GM21723 (cell line): ENCODE measurements around the gene ARF3.

Experiments
- ATAC-seq: cut with Tn5 transposase; IDR thresholded peaks from one replicate; pipeline ENCODE4 v1.9.1; 2021; ENCODE audit warnings: mild to moderate bottlenecking, moderate library complexity; ENCODE audit not compliant: unreplicated experiment

Gene ARF3

DNA sequence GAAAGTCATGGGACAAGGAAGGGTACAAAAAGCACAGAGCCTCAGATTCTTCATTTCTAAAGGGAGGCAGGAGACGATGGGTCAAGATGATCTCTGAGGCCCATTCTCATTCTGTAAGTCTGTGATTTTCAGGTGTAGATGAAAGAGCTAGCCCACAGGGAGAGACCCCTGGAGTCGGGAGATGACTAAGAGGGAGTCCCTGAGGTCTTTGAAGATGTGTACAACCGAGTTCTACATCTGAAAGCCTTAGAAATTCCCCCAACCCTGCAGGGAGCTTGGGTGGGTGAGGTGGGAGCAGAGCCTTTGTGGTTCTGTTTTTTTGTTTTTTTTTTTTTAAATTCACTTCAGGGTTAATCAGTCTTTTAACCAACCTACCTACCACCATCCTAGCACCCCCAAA is 11.2 kb upstream of the ARF3 start:
- no peak for ATAC-seq

GRCh38 chr12:48967991-48968390 is 10.7 kb upstream of the ARF3 start:
- no peak for ATAC-seq

- ATAC-seq = no peak
Measured at GRCh38 chr12:48966177-48966895, 9.0 kb upstream of the ARF3 start.

GRCh38 chr12:48965298-48965838 is 8.1 kb upstream of the ARF3 start:
- ATAC-seq = no peak

GRCh38 chr12:48961801-48962200 is 4.5 kb upstream of the ARF3 start:
- ATAC-seq = no peak

DNA sequence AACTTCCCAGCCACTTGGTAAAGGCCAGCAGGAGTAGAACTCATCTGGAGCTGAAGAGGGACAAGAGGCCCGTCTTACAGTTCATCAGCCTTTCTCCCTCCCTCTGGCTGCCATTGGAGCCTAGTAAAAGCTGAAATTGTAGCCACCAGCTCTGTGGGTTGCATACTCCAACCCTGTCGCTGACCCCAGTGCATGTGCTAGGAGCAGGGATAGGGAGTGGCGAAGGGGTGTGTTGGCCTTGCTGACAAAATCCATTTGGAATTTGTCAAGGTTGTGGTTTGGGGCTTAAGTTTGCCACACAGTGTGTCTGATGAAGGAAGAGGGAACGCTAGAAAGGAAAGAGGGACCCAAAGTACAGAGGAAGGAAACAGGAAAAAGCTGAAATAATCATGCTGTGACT is 4.0 kb upstream of the ARF3 start:
- no peak for ATAC-seq

GRCh38 chr12:48960834-48961233 is 3.5 kb upstream of the ARF3 start:
- no peak for ATAC-seq

DNA sequence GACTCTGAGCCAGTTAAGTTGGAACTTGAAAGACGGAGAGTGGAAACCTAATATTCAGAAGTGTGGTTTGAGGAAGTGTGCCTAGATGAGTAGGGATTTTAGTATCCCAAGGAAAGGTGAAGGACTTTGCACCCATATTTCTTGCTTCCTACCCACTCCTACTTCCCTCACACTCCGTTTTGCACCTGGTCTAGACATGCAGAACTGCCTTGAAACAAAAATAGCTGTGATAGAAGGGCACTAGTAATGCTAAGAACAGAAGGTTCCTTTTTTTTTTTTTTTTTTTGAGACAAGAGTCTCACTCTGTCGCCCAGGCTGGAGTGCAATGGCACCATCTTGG is 732 bp upstream of the ARF3 start:
- no peak for ATAC-seq

GRCh38 chr12:48956279-48957140 is 777 bp downstream of the ARF3 start:
- peak; percentile 15 for ATAC-seq

DNA sequence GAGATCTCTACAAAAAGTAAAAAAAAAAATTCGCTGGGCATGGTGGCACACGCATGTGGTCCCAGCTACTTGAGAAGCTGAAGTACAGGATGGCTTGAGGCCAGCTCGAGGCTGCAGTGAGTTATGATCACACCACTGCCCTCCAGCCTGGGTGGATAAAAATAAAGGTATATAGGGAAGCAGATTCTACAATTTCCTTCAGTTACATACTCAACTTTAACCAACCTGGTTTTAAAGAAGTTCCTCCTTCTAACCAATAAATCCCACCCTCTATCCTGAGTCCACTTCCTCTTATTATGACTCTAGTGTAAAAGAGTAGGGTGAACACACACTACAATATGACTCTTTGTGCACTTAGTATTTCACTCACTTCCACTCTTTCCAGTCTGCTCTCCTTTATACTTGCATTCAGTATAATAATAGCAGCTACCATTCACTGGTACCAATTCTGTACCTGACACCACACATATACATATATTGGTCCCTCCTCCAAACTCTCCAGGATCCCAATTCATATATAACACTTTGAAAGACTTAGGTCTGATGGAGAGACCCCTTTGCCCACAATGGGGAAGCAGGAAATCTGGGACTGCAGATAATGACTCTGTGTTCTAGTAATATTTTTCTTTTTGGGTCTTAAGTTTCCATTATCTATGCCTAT is 2.3 kb downstream of the ARF3 start:
- ATAC-seq = no peak

DNA sequence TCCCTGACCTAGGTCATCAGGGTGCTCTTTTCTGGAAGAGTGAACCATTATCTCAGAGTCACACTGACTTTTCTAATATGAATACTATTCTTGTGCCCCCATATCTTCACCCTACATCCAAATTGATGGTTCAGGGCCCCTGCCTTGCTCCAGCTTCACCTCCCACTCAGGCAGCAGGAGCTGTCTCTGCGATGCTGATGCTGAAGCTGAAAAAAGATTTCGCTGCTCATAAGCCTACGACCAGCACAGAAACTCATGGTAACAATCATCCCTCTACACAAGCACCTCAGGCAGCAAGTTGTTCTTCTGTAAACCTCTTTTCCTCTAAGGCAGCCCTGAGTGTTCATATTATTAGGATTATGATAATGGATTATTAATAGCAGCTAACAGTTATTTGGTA is 3.2 kb downstream of the ARF3 start:
- ATAC-seq = no peak

DNA sequence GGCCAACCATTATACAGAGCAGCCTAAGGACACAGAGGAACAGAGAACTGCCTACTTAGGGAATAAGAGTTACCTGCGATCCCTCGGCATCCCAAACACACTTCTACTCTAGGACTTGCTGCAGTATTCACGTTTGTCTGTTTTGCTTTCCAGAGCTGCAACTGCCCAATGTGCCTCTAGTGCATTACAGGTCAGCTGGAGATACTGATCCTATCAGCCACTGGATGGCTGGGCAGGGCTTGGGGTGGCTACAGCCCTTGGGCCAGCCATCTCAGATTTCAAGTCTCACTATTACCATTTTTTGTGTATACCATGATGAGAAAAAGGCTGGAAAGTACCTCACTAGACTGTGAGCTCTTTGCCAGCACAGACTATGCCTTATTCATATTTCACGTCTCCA is 4.6 kb downstream of the ARF3 start:
- ATAC-seq = no peak

DNA sequence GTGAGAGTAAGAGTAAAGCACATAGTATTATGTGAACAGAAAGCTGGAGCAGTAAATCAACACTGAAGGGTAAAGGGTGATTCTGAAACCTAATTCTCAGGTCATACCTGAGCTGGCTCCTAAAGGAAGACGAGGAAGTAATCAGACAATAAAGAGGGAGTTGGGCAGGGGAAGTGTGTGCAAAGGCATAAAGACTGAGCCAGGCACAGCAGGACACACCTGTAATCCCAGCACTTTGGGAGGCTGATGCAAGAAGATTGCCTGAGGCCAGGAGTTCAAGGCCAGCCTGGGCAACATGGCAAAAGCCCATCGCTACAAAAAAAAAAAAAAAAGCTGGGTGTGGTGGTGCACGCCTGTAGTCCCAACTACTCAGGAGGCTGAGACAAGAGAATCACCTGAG is 9.6 kb downstream of the ARF3 start:
- no peak for ATAC-seq

DNA sequence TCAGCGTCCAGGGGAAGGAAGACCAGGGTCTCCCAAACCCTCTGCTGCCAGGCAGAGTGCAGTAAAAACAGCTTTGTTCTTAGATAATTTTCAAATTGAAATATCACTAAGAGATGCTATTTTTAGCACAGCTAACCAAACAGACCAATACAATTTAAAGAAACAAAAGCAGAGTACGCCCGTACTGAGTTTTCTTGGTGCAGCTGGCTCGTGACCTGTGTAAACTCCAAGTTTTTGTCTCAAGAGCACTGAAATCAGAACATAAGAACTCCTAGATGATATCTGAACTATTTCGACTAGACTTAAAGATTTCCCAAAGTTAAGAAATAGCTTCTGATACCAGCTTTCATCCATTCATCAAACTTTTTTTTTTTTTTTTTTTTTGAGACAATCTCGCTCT is 10.3 kb downstream of the ARF3 start:
- no peak for ATAC-seq

DNA sequence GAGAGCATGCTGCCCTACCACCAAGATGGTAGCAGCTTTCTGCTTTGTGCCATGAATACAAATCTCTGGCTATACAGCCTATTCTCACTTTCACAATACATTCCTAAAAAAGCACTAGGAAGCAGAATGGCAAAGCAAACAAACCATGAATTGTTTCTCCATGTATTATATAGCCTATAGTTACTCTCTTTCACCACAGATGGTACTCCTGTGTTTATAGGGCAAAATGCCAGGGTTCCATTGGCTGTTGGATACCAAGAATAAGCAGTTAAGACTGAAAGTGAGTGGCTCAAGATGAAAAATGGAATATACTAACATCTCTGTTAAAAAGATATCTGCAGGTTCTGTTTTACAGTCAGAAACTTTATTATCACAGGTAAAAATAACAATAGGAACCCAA is 11.1 kb downstream of the ARF3 start:
- ATAC-seq = no peak

DNA sequence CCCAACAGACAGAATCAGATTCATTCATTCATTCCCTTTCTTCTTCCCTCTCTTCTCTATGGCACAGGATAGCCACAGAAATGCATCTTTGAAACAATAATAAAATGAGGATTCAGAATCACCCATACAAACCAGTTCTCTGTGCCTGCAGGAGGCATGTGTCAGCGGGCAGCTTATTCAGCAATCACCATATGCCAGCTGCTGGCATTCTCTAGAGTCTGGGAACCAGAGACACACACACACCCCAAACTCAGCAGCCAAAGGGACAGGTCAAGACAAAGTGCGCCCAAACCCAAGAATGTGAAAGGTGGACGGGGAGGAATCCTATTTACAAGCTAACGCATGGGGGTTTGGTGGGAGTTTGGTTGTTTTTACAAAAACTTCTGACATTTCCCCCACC is 14.1 kb downstream of the ARF3 start:
- ATAC-seq = no peak

- no peak for ATAC-seq
Measured at GRCh38 chr12:48940181-48940580, 17.1 kb downstream of the ARF3 start.

DNA sequence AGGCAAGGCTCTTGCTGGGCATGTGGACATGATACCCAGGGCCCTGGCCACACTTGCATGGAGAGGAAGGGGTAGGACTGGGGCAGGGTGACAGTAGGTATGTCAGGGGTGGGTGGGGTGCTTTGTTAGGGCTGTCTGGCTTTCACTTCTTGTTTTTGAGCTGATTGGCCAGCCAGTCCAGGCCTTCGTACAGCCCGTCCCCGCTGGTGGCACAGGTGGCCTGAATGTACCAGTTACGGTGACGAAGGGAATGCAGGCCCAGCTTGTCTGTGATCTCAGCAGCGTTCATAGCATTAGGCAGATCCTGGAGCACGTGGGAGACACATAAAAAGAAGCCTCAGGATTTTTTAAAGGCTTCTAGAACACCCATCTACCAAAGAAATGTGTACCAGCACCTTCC is 18.5 kb downstream of the ARF3 start:
- ATAC-seq = no peak

DNA sequence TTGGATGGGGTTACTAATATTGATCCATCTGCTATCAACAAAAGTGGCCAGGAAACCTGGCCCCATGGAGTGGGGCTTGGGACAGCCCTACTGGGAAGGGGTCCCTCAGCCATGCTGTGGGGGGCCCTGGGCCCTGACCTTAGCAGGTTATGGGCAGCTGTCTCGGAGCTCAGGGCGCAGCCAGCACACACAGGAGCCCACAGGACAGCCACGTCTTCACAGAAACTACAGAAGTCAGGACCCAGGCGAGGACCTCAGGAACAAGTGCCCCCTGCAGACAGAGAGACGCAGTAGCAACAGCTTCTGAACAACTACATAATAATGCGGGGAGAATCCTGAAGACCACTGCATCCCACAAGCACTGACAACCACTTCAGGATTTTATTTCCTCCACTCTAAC is 20.1 kb downstream of the ARF3 start:
- no peak for ATAC-seq

GRCh38 chr12:48936379-48936979 is 20.8 kb downstream of the ARF3 start:
- ATAC-seq = no peak

GRCh38 chr12:48934312-48934706 is 23.0 kb downstream of the ARF3 start:
- ATAC-seq = no peak
